ENCODE measurements around the gene AARS2.

The AARS2 gene

DNA sequence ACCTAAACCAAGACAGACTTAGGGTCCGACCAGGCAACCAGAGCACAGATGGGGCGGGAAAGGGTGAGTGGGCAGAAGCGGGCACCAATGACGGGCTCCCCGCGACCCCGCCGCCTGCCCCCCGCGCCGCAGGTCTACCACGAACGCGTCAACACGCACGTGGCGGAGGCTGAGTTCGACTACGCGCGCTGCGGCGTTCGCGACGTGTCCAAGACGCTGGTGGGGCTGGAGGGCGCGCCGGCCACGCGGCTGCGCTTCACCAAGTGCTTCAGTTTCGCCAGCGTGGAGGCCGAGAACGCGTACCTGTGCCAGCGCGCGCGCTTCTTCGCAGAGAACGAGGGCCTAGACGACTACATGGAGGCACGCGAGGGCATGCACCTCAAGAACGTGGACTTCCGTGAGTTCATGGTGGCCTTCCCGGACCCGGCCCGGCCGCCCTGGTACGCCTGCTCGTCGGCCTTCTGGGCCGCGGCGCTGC lies 37.8 kb downstream of the AARS2 start:
- ATAC-seq: no peak
- TF ChIP-seq SNAI2 (CRISPR knock-in tag; IDR thresholded peaks at IDR 0.05): no peak
- TF ChIP-seq, protein P1, sequence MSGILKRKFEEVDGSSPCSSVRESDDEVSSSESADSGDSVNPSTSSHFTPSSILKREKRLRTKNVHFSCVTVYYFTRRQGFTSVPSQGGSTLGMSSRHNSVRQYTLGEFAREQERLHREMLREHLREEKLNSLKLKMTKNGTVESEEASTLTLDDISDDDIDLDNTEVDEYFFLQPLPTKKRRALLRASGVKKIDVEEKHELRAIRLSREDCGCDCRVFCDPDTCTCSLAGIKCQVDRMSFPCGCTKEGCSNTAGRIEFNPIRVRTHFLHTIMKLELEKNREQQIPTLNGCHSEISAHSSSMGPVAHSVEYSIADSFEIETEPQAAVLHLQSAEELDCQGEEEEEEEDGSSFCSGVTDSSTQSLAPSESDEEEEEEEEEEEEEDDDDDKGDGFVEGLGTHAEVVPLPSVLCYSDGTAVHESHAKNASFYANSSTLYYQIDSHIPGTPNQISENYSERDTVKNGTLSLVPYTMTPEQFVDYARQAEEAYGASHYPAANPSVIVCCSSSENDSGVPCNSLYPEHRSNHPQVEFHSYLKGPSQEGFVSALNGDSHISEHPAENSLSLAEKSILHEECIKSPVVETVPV (CRISPR knock-in tag; IDR thresholded peaks at IDR 0.05): no peak
- no peak for TF ChIP-seq ZNF8 (CRISPR knock-in tag; IDR thresholded peaks at IDR 0.05)
- no peak for TF ChIP-seq PPARA (CRISPR knock-in tag; IDR thresholded peaks at IDR 0.05; ENCODE audit: borderline replicate concordance)
- no peak for TF ChIP-seq BACH2 (CRISPR knock-in tag; IDR thresholded peaks at IDR 0.05; ENCODE audit: borderline replicate concordance)
- TF ChIP-seq TOX (CRISPR knock-in tag; IDR thresholded peaks at IDR 0.05; ENCODE audit: borderline replicate concordance): no peak
- no peak for TF ChIP-seq ZFP30 (CRISPR knock-in tag; IDR thresholded peaks at IDR 0.05)
- TF ChIP-seq TCF4 (CRISPR knock-in tag; IDR thresholded peaks at IDR 0.05; ENCODE audit: borderline replicate concordance): no peak
- no peak for TF ChIP-seq OSR1 (CRISPR knock-in tag; IDR thresholded peaks at IDR 0.05)
- no peak for TF ChIP-seq ZFP3 (CRISPR knock-in tag; IDR thresholded peaks at IDR 0.05)

DNA sequence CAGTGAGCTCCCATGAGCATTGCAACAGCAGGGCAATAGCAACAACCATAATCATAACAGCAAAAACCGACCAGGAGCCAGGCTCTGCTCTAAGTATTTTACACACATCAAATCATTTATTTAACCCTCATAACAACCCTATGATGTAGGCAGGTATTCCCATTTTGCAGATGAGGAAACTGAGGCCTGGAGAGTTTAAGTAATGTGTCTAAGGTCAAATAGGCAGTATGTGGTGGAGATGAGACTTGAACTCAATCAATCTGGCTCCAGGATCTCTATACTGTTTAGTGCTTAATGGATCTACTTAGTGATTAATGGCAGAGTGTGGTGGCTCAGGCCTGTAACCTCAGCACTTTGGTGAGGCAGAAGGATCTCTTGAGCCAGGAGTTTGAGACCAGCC lies 39.5 kb downstream of the AARS2 start:
- TF ChIP-seq ZFP30 (CRISPR knock-in tag; IDR thresholded peaks at IDR 0.05): no peak
- TF ChIP-seq, protein P1 (CRISPR knock-in tag; IDR thresholded peaks at IDR 0.05): no peak
- TF ChIP-seq, protein P2, sequence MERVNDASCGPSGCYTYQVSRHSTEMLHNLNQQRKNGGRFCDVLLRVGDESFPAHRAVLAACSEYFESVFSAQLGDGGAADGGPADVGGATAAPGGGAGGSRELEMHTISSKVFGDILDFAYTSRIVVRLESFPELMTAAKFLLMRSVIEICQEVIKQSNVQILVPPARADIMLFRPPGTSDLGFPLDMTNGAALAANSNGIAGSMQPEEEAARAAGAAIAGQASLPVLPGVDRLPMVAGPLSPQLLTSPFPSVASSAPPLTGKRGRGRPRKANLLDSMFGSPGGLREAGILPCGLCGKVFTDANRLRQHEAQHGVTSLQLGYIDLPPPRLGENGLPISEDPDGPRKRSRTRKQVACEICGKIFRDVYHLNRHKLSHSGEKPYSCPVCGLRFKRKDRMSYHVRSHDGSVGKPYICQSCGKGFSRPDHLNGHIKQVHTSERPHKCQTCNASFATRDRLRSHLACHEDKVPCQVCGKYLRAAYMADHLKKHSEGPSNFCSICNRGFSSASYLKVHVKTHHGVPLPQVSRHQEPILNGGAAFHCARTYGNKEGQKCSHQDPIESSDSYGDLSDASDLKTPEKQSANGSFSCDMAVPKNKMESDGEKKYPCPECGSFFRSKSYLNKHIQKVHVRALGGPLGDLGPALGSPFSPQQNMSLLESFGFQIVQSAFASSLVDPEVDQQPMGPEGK (CRISPR knock-in tag; IDR thresholded peaks at IDR 0.05; ENCODE audit: borderline replicate concordance): no peak
- no peak for TF ChIP-seq ZC3H10 (CRISPR knock-in tag; IDR thresholded peaks at IDR 0.05)
- no peak for TF ChIP-seq TOX (CRISPR knock-in tag; IDR thresholded peaks at IDR 0.05; ENCODE audit: borderline replicate concordance)
- no peak for TF ChIP-seq TCF4 (CRISPR knock-in tag; IDR thresholded peaks at IDR 0.05; ENCODE audit: borderline replicate concordance)
- no peak for TF ChIP-seq BACH2 (CRISPR knock-in tag; IDR thresholded peaks at IDR 0.05; ENCODE audit: borderline replicate concordance)
- TF ChIP-seq RARB (CRISPR knock-in tag; IDR thresholded peaks at IDR 0.05): no peak
- TF ChIP-seq, protein P3, sequence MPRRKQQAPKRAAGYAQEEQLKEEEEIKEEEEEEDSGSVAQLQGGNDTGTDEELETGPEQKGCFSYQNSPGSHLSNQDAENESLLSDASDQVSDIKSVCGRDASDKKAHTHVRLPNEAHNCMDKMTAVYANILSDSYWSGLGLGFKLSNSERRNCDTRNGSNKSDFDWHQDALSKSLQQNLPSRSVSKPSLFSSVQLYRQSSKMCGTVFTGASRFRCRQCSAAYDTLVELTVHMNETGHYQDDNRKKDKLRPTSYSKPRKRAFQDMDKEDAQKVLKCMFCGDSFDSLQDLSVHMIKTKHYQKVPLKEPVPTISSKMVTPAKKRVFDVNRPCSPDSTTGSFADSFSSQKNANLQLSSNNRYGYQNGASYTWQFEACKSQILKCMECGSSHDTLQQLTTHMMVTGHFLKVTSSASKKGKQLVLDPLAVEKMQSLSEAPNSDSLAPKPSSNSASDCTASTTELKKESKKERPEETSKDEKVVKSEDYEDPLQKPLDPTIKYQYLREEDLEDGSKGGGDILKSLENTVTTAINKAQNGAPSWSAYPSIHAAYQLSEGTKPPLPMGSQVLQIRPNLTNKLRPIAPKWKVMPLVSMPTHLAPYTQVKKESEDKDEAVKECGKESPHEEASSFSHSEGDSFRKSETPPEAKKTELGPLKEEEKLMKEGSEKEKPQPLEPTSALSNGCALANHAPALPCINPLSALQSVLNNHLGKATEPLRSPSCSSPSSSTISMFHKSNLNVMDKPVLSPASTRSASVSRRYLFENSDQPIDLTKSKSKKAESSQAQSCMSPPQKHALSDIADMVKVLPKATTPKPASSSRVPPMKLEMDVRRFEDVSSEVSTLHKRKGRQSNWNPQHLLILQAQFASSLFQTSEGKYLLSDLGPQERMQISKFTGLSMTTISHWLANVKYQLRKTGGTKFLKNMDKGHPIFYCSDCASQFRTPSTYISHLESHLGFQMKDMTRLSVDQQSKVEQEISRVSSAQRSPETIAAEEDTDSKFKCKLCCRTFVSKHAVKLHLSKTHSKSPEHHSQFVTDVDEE (CRISPR knock-in tag; IDR thresholded peaks at IDR 0.05): no peak
- TF ChIP-seq ZNF565 (CRISPR knock-in tag; conservative IDR thresholded peaks at IDR 0.05; ENCODE audit: low read depth): no peak
- no peak for TF ChIP-seq ESRRG (CRISPR knock-in tag; IDR thresholded peaks at IDR 0.05)
- TF ChIP-seq ISL1 (CRISPR knock-in tag; IDR thresholded peaks at IDR 0.05): no peak
- TF ChIP-seq SNAI2 (CRISPR knock-in tag; IDR thresholded peaks at IDR 0.05): no peak
- TF ChIP-seq GLIS3 (CRISPR knock-in tag; IDR thresholded peaks at IDR 0.05): no peak

DNA sequence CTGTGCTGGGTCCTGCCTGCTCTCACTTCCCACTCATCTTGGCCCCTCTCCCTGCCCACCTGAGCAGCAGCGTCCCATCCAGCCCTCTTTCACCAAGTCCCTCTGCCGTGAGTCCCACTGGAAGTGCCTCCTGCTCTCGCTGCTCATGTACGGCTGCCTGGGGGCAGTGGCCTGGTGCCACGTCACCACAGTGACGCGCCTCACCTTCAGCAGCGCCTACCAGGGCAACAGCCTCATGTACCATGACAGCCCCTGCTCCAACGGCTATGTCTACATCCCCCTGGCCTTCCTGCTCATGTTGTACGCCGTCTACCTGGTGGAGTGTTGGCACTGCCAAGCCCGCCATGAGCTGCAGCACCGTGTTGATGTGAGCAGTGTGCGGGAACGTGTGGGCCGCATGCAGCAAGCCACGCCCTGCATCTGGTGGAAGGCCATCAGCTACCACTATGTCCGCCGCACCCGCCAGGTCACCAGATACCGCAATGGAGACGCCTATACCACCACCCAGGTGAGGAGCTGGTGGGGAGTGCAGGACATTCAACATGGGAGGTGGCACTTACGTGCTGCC lies 40.1 kb downstream of the AARS2 start:
- no peak for TF ChIP-seq ZNF8 (CRISPR knock-in tag; IDR thresholded peaks at IDR 0.05)
- TF ChIP-seq, protein P2 (CRISPR knock-in tag; IDR thresholded peaks at IDR 0.05; ENCODE audit: borderline replicate concordance): no peak
- no peak for ATAC-seq

More for the DNA sequence above, 39.5 kb downstream of the AARS2 start:
- ATAC-seq: no peak

All from SK-N-SH treated with all-trans-retinoic acid at 6 μM for 48 hours (cell line).